Sigmoid colon (tissue), 4 donors: ENCODE results near the gene PRKD2.

ENCODE experiments used
- EP300 ChIP-seq, 4 donors: sonication (generic); formaldehyde crosslinking; IDR thresholded peaks; one replicate each; pipeline ENCODE4 v1.6.1; 2017; ENCODE audit warnings: antibody characterized with exemption in 4 of 4
- POLR2A ChIP-seq, 2 donors: fragments of 450-650 bp; IDR thresholded peaks; one replicate each; pipeline ENCODE4 v1.6.1; 2016; ENCODE audit warnings: antibody characterized with exemption in 2 of 2, mild to moderate bottlenecking in 2 of 2, moderate library complexity in 2 of 2
- POLR2AphosphoS5 ChIP-seq, 4 donors: sonication (generic); formaldehyde crosslinking; IDR thresholded peaks; one replicate each; pipeline ENCODE4 v1.6.1; 2017; ENCODE audit warnings: antibody characterized with exemption in 4 of 4
- TF ChIP-seq, protein P1 (sequence below), 4 experiments: fragments of 450-650 bp in 3 of 4; fragments of 200-600 bp in 1 of 4; IDR thresholded peaks; one replicate each; pipeline ENCODE4 v1.5.1; 2016 to 2019; ENCODE audit warnings: antibody characterized with exemption in 4 of 4, mild to moderate bottlenecking in 3 of 4, moderate library complexity in 2 of 4

DNA sequence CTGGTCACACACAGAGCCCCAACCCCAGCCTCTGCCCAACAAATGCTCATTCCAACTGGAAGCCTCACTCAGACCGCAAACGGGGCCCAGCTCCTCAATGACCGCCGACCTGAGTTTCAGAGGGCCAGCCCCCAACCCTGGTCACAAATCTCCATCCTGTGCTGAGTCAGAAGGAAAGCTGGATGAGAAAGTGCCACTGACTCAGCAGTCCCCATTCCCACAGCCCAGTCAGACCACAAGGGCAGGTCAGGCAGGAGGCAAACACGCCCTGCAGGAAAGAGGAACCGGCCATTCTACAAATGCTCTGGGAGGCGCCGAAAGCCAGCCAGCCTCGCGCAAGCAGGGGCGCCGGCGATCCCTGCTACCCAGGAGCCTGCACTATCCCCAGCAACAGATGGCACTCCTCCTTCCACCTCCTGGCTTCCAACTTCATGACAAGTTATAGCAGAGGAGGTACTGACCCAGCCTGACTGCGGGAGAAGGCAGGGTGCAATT lies 14.1 kb upstream of the PRKD2 start:
- TF ChIP-seq POLR2A (IDR thresholded peaks at IDR 0.05) = no peak
- TF ChIP-seq, protein P1, sequence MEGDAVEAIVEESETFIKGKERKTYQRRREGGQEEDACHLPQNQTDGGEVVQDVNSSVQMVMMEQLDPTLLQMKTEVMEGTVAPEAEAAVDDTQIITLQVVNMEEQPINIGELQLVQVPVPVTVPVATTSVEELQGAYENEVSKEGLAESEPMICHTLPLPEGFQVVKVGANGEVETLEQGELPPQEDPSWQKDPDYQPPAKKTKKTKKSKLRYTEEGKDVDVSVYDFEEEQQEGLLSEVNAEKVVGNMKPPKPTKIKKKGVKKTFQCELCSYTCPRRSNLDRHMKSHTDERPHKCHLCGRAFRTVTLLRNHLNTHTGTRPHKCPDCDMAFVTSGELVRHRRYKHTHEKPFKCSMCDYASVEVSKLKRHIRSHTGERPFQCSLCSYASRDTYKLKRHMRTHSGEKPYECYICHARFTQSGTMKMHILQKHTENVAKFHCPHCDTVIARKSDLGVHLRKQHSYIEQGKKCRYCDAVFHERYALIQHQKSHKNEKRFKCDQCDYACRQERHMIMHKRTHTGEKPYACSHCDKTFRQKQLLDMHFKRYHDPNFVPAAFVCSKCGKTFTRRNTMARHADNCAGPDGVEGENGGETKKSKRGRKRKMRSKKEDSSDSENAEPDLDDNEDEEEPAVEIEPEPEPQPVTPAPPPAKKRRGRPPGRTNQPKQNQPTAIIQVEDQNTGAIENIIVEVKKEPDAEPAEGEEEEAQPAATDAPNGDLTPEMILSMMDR (IDR thresholded peaks at IDR 0.05) = no peak
- TF ChIP-seq POLR2AphosphoS5 (IDR thresholded peaks at IDR 0.05) = no peak
- TF ChIP-seq EP300 (IDR thresholded peaks at IDR 0.05) = no peak
